Sigmoid colon (tissue), 4 donors: ENCODE results near the gene MTMR3.

Source experiments
- CTCF ChIP-seq, 4 experiments: fragments of 450-650 bp in 3 of 4; fragments of 200-600 bp in 1 of 4; IDR thresholded peaks; one replicate each; pipeline ENCODE4 v1.5.1; 2016 to 2019; ENCODE audit warnings: antibody characterized with exemption in 4 of 4, mild to moderate bottlenecking in 3 of 4, moderate library complexity in 2 of 4
- EP300 ChIP-seq, 4 donors: sonication (generic); formaldehyde crosslinking; IDR thresholded peaks; one replicate each; pipeline ENCODE4 v1.6.1; 2017; ENCODE audit warnings: antibody characterized with exemption in 4 of 4
- POLR2AphosphoS5 ChIP-seq, 4 donors: sonication (generic); formaldehyde crosslinking; IDR thresholded peaks; one replicate each; pipeline ENCODE4 v1.6.1; 2017; ENCODE audit warnings: antibody characterized with exemption in 4 of 4

GRCh38 chr22:30031328-30031727 is 148.4 kb downstream of the MTMR3 start:
- no peak for TF ChIP-seq POLR2AphosphoS5 (IDR thresholded peaks at IDR 0.05)
- no peak for TF ChIP-seq CTCF (IDR thresholded peaks at IDR 0.05)
- TF ChIP-seq EP300 (IDR thresholded peaks at IDR 0.05), result no peak
